ENCODE measurements around the gene IL12B. TPM values are rescaled to one million over a fixed set of nuclear protein-coding genes. Genes with fewer than 3 reads are reported as not detected.
A peak's percentile ranks its signal among the peaks of the same experiment; 100 is the strongest.

The IL12B gene
- total RNA-seq, 1 donor from 2014 or later: not detected

DNA sequence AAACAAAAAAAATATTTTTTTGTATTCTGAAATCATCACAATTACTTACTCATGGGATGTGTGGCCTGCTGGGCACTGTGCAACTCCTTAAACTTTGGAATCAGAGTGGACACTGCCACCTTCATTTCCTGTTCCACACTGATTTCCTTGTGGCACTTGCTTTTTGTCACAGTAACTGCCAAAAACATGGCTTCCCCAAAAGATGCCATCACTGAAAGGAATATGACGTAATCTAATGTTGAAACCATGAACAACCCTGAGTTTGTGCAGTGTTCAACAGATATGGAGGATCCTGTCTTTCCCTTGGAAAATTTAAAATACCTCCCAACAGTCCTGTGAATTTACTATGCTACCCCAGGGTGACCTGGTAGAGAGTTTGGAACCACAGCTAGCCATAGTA is 12.6 kb upstream of the IL12B start:
- DNase-seq (ENCODE audit: low spot score): no peak
- no peak overlapping the region for H3K27ac Mint-ChIP-seq
- intact Hi-C loops (cut with micrococcal nuclease): loop anchor here (5.0 kb wide), 1 partner anchor 434 kb away; no protein-coding TSS in a partner anchor
- H3K4me3 Mint-ChIP-seq (ENCODE audit: low read depth): no peak overlapping the region
- peaks cover 18% of the 10 kb centered on the region for H3K9me3 Mint-ChIP-seq
- peaks cover 5% of the 10 kb centered on the region for H3K36me3 Mint-ChIP-seq (ENCODE audit: low read depth)
- peaks cover 41% of the 10 kb centered on the region for H3K4me1 Mint-ChIP-seq (ENCODE audit: low read depth)
- peaks cover 20% of the 10 kb centered on the region for H3K27me3 Mint-ChIP-seq (ENCODE audit: low read depth)

GRCh38 chr5:159341906-159342310 is 11.6 kb upstream of the IL12B start:
- Mint-ChIP-seq H3K36me3 (ENCODE audit: low read depth) (peaks cover 6% of the 10 kb centered on the region), H3K4me1 (ENCODE audit: low read depth) (peaks cover 50% of the 10 kb centered on the region), H3K27ac (no peak overlapping the region), H3K4me3 (ENCODE audit: low read depth) (no peak overlapping the region), H3K27me3 (ENCODE audit: low read depth) (peaks cover 14% of the 10 kb centered on the region), H3K9me3 (peaks cover 18% of the 10 kb centered on the region)
- intact Hi-C loops (cut with micrococcal nuclease): loop anchor here (5.0 kb wide), 1 partner anchor 435 kb away; no protein-coding TSS in a partner anchor
- peak; percentile 28 for DNase-seq (ENCODE audit: low spot score)

- no peak overlapping the region for H3K27ac Mint-ChIP-seq
- intact Hi-C loops (cut with micrococcal nuclease): loop anchor here (5.0 kb wide), 1 partner anchor 436 kb away; no protein-coding TSS in a partner anchor
- DNase-seq (ENCODE audit: low spot score): no peak
Observed at GRCh38 chr5:159341145-159341544, 10.9 kb upstream of the IL12B start.

GRCh38 chr5:159340511-159340910 is 10.2 kb upstream of the IL12B start:
- Mint-ChIP-seq H3K27me3 (ENCODE audit: low read depth) (peaks cover 11% of the 10 kb centered on the region), H3K4me1 (ENCODE audit: low read depth) (peaks cover 62% of the 10 kb centered on the region), H3K36me3 (ENCODE audit: low read depth) (peaks cover 6% of the 10 kb centered on the region), H3K27ac (no peak overlapping the region), H3K9me3 (peaks cover 18% of the 10 kb centered on the region), H3K4me3 (ENCODE audit: low read depth) (no peak overlapping the region)
- DNase-seq (ENCODE audit: low spot score): peak; percentile 27
- intact Hi-C loops (cut with micrococcal nuclease): loop anchor here (5.0 kb wide), 1 partner anchor 437 kb away; no protein-coding TSS in a partner anchor

More at GRCh38 chr5:159341145-159341544, 10.9 kb upstream of the IL12B start:
- Mint-ChIP-seq H3K9me3 (peaks cover 18% of the 10 kb centered on the region), H3K36me3 (ENCODE audit: low read depth) (peaks cover 6% of the 10 kb centered on the region), H3K27me3 (ENCODE audit: low read depth) (peaks cover 14% of the 10 kb centered on the region), H3K4me1 (ENCODE audit: low read depth) (peaks cover 58% of the 10 kb centered on the region), H3K4me3 (ENCODE audit: low read depth) (no peak overlapping the region)

GRCh38 chr5:159339460-159339859 is 9.2 kb upstream of the IL12B start:
- intact Hi-C loops (cut with micrococcal nuclease): no loop called here
- Mint-ChIP-seq H3K4me3 (ENCODE audit: low read depth) (no peak overlapping the region), H3K36me3 (ENCODE audit: low read depth) (peaks cover 6% of the 10 kb centered on the region), H3K4me1 (ENCODE audit: low read depth) (peaks cover 62% of the 10 kb centered on the region), H3K9me3 (peaks cover 18% of the 10 kb centered on the region), H3K27me3 (ENCODE audit: low read depth) (peaks cover 8% of the 10 kb centered on the region), H3K27ac (no peak overlapping the region)
- DNase-seq (ENCODE audit: low spot score): no peak

DNA sequence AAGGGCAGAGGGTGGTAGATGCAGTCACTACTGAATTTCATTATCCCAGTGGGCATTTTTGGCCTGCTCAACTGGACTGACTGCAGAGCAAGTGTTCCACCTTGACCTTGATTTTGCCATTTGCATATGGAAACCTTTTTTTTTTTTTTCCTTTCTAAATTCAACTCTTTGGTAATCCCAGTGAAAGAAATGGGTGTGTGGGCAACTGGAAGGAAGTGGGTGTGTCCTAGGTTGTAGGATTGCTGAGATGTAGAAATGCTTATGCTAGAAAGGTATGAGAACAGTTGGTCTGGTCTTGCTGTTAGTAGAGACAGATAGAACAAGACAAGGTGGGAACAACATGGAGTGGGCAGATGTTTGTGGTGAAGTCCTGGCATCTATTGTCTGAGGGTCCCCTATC is 7.8 kb upstream of the IL12B start:
- H3K9me3 Mint-ChIP-seq: peaks cover 7% of the 10 kb centered on the region
- H3K36me3 Mint-ChIP-seq (ENCODE audit: low read depth): peaks cover 6% of the 10 kb centered on the region
- no peak for DNase-seq (ENCODE audit: low spot score)
- peak overlapping the region; percentile 0 for H3K4me3 Mint-ChIP-seq (ENCODE audit: low read depth)
- H3K4me1 Mint-ChIP-seq (ENCODE audit: low read depth): peaks cover 56% of the 10 kb centered on the region
- intact Hi-C loops (cut with micrococcal nuclease): no loop called here
- peaks cover 9% of the 10 kb centered on the region for H3K27me3 Mint-ChIP-seq (ENCODE audit: low read depth)
- H3K27ac Mint-ChIP-seq: peak overlapping the region; percentile 51

DNA sequence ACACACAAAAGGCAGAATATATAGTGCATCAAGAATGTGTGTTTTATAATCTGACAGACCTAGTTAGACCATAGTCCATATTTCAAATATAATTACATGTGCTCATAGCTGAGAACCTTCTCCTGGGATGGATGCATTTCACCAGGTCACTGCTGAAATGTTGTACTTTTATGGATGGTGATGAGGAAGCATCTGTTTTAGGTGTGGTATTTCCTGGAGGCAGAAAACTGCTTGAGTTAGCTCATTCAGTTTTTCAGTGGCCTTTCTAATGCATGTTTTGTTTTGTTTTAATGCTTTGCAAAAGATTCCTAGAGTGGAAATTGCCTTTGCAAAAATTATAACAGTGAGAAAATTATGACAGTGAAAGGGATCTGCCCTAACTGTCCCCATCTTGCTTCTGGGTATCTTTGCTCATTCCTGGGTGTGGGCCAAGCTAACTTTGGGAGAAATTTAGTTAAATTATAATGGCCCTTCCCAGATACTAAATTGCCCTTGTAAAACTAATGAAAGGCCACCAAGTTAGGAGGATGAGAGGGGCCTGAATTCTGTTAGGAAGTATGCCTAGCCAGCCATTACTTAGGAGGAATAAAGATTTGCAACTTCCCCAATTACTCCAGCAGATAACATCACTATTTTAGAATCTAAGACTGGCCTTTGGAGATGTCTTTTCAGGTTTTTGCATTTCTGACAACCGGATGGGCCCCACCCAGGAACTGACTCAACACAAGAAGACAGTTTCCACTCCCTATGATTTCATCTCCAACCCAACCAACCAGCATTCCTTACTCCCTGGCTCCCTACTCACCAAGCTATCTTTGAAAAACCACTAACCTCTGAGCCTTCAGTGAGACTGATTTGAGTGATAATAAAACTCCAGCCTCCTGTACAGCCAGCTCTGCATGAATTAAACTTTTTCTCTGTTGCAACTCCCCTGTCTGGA is 7.0 kb upstream of the IL12B start:
- H3K4me1 Mint-ChIP-seq (ENCODE audit: low read depth): peaks cover 63% of the 10 kb centered on the region
- peak overlapping the region; percentile 51 for H3K27ac Mint-ChIP-seq
- H3K9me3 Mint-ChIP-seq: peaks cover 7% of the 10 kb centered on the region
- H3K36me3 Mint-ChIP-seq (ENCODE audit: low read depth): peaks cover 6% of the 10 kb centered on the region
- intact Hi-C loops (cut with micrococcal nuclease): loop anchor here (1.0 kb wide), 2 partner anchors 75 to 121 kb away; no protein-coding TSS in a partner anchor
- peak; percentile 68 for DNase-seq (ENCODE audit: low spot score)
- peaks cover 13% of the 10 kb centered on the region for H3K27me3 Mint-ChIP-seq (ENCODE audit: low read depth)
- H3K4me3 Mint-ChIP-seq (ENCODE audit: low read depth): peak overlapping the region; percentile 0

- H3K4me1 Mint-ChIP-seq (ENCODE audit: low read depth): peaks cover 62% of the 10 kb centered on the region
- intact Hi-C loops (cut with micrococcal nuclease): no loop called here
- H3K27ac Mint-ChIP-seq: no peak overlapping the region
- peaks cover 7% of the 10 kb centered on the region for H3K9me3 Mint-ChIP-seq
- peaks cover 10% of the 10 kb centered on the region for H3K27me3 Mint-ChIP-seq (ENCODE audit: low read depth)
- H3K36me3 Mint-ChIP-seq (ENCODE audit: low read depth): peaks cover 3% of the 10 kb centered on the region
- H3K4me3 Mint-ChIP-seq (ENCODE audit: low read depth): no peak overlapping the region
- no peak for DNase-seq (ENCODE audit: low spot score)
Observed at GRCh38 chr5:159336586-159336985, 6.3 kb upstream of the IL12B start.

GRCh38 chr5:159333545-159333925 is 3.2 kb upstream of the IL12B start:
- peaks cover 50% of the 10 kb centered on the region for H3K4me1 Mint-ChIP-seq (ENCODE audit: low read depth)
- no peak for DNase-seq (ENCODE audit: low spot score)
- no peak overlapping the region for H3K4me3 Mint-ChIP-seq (ENCODE audit: low read depth)
- no peak overlapping the region for H3K27ac Mint-ChIP-seq
- H3K27me3 Mint-ChIP-seq (ENCODE audit: low read depth): peaks cover 30% of the 10 kb centered on the region
- intact Hi-C loops (cut with micrococcal nuclease): loop anchor here (5.0 kb wide), 3 partner anchors 184 to 654 kb away; partner anchors contain the start of gene ADRA1B
- peaks cover 3% of the 10 kb centered on the region for H3K36me3 Mint-ChIP-seq (ENCODE audit: low read depth)
- no peaks in the 10 kb centered on the region for H3K9me3 Mint-ChIP-seq

DNA sequence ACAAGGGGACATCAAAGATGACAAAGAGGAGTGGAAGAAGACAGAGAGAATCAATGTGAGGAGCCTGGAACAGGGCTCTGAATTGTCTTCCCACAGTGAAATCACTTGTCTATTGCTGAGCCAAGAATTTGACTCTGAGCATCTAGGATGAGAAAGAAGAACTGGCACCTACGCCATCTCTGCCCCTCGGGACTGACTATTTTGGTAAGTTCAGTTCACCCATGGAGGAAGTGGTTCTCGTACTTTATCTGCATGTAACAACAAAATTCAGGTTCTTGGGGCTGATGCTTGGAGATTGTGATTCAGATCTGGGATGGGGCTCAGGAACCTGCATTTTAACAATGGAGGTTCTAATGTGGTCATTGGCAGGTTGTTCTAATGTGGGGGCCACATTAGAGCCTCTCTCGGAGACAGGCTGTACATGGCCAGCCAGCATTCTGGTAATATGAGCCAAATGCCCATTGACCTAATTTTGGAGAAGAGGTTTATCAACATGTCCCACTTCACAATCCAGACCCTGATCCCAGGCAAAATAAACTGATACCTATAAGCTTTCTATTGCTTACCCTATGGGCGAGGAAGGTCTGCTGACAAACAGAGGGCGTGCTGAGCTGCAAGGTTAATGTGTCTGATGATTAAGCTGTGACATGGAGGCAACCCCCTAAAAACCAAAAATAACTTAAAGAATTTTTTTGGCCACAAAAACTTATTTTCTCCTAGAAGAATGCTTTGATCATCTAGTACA is 2.7 kb upstream of the IL12B start:
- no peak overlapping the region for H3K4me3 Mint-ChIP-seq (ENCODE audit: low read depth)
- H3K27me3 Mint-ChIP-seq (ENCODE audit: low read depth): peaks cover 35% of the 10 kb centered on the region
- no peak overlapping the region for H3K27ac Mint-ChIP-seq
- intact Hi-C loops (cut with micrococcal nuclease): loop anchor here (5.0 kb wide), 3 partner anchors 184 to 654 kb away; partner anchors contain the start of gene ADRA1B
- peaks cover 45% of the 10 kb centered on the region for H3K4me1 Mint-ChIP-seq (ENCODE audit: low read depth)
- peaks cover 2% of the 10 kb centered on the region for H3K36me3 Mint-ChIP-seq (ENCODE audit: low read depth)
- H3K9me3 Mint-ChIP-seq: no peaks in the 10 kb centered on the region
- DNase-seq (ENCODE audit: low spot score): no peak

- no peak overlapping the region for H3K27ac Mint-ChIP-seq
Observed at GRCh38 chr5:159331093-159331973, 1.0 kb upstream of the IL12B start.

GRCh38 chr5:159324986-159325385 is 5.3 kb downstream of the IL12B start:
- Mint-ChIP-seq H3K9me3 (no peaks in the 10 kb centered on the region), H3K27ac (no peak overlapping the region), H3K4me1 (ENCODE audit: low read depth) (no peaks in the 10 kb centered on the region), H3K4me3 (ENCODE audit: low read depth) (no peak overlapping the region), H3K27me3 (ENCODE audit: low read depth) (peaks cover 43% of the 10 kb centered on the region), H3K36me3 (ENCODE audit: low read depth) (no peaks in the 10 kb centered on the region)
- DNase-seq (ENCODE audit: low spot score): no peak
- intact Hi-C loops (cut with micrococcal nuclease): no loop called here

More at GRCh38 chr5:159331093-159331973, 1.0 kb upstream of the IL12B start:
- peak; percentile 64 for DNase-seq (ENCODE audit: low spot score)
- Mint-ChIP-seq H3K9me3 (no peaks in the 10 kb centered on the region), H3K27me3 (ENCODE audit: low read depth) (peaks cover 41% of the 10 kb centered on the region), H3K4me3 (ENCODE audit: low read depth) (peak overlapping the region; percentile 54), H3K36me3 (ENCODE audit: low read depth) (no peaks in the 10 kb centered on the region), H3K4me1 (ENCODE audit: low read depth) (peaks cover 29% of the 10 kb centered on the region)
- intact Hi-C loops (cut with micrococcal nuclease): loop anchor here (5.0 kb wide), 3 partner anchors 186 to 656 kb away; partner anchors contain the start of gene ADRA1B
